GM15510 (cell line): Measurements from ENCODE around the gene EEF2K.

Experiments
- POLR2A ChIP-seq: IDR thresholded peaks from 3 replicates; pipeline ENCODE4 v1.6.1; 2011; ENCODE audit warnings: borderline replicate concordance; ENCODE audit not compliant: insufficient read length; ENCODE audit errors: extremely low read depth

EEF2K gene

DNA sequence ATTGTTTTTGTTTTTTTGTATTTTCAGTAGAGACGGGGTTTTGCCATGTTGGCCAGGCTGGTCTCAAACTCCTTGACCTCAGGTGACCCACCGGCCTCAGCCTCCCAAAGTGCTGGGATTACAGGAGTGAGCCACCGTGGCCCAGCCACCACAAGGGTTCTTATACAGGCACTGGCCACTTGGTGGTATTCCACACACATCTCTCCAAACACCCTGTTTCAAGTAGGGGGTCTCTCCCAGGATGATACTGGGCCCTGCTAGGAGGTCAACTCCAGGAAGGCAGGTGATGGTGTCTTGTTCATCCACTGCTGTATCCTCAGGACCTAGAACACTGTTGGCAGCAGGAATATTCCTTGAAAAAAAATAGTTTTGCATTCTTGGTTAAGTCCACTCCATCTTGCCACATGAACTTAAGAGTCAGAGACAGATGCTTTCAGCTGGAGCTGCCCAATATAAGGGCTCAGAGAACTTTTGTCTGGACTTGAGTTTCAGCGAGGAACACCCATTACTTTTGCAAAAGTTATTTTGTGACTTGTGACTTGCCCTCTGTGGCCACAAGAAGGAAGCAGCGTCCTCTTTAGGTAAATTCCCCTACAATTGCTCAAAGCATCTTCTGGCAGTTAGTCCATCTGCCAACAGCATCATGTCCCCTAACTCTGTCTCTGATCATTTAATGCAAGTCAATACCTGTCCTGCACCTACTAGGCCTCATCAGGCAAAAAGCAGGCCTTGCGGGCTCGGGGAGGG is 7.4 kb upstream of the EEF2K start:
- no peak for TF ChIP-seq POLR2A

DNA sequence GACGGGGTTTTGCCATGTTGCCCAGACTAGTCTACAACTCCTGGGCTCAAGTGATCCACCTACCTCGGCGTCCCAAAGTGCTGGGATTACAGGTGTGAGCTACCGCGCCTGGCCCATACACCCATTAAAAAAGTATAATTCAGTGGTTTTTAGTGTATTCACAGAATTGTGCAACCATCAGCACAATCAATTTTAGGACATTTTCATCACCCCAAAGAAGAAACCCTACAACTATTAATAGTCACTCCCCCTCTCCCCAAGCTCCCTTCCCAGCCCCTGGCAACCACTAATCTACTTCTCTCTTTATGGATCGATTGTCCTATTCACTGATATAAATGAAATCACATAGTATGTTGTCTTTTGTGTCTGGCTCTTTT is 3.8 kb upstream of the EEF2K start:
- no peak for TF ChIP-seq POLR2A

DNA sequence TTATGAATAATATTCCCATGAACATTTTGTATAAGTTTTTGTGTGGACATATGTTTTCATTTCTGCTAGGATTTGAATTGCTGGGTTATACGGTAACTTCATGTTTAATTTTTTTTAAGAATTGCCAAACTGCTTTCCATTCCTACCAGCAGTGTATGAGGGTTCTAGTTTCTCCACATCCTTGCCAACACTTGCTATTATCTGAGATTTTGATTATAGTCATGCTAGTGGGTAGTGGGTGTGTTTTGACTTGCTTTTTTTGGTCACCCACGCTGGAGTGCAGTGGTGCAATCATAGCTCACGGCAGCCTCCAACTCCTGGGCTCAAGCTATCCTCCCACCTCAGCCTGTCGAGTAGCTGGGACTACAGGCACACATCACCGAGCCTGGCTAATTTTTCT is 3.0 kb upstream of the EEF2K start:
- TF ChIP-seq POLR2A = no peak

DNA sequence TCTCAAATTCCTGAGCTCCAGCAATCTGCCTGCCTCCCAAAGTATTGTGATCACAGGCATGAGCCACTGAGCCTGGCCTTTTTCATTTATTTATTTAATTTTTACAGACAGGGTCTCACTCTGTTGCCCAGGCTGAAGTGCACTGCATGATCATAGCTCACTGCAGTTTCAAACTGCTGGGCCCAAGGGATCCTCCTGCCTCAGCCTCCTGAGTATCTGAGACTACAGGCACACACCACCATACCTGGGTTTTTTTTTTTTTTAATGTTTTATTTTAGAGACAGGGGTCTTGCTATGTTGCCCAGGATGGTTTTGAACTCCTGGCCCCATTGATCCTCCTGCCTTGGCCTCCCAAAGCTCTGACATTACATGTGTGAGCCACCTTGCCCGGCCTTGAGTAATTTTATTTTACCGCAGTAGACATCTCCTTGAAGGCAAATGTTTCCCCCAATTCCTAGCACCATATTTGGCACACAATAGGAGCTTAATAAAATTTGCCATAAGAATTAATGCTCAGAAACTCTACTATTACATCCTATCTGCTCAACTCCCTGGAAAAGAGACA is 1.9 kb upstream of the EEF2K start:
- TF ChIP-seq POLR2A = no peak

DNA sequence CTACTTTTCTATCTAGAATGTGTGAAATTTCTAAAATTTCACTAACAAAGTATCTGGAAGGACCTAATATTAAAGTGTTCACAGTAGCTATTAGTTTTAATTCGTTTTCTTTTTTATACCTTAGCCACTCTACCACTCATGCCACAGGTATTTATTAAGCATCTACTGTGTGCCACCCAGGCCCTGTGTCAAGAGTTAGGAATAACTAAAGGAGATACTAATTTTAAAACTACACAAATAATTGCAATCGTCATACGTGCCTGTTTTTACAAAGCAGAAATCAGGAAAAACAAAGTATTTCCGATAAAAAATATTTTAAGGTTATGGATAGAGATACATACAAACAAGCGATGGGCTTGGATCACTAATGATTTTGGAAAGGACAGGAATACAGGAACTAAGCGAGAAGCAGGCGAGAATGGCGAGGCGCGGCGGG is 483 bp upstream of the EEF2K start:
- TF ChIP-seq POLR2A = no peak

DNA sequence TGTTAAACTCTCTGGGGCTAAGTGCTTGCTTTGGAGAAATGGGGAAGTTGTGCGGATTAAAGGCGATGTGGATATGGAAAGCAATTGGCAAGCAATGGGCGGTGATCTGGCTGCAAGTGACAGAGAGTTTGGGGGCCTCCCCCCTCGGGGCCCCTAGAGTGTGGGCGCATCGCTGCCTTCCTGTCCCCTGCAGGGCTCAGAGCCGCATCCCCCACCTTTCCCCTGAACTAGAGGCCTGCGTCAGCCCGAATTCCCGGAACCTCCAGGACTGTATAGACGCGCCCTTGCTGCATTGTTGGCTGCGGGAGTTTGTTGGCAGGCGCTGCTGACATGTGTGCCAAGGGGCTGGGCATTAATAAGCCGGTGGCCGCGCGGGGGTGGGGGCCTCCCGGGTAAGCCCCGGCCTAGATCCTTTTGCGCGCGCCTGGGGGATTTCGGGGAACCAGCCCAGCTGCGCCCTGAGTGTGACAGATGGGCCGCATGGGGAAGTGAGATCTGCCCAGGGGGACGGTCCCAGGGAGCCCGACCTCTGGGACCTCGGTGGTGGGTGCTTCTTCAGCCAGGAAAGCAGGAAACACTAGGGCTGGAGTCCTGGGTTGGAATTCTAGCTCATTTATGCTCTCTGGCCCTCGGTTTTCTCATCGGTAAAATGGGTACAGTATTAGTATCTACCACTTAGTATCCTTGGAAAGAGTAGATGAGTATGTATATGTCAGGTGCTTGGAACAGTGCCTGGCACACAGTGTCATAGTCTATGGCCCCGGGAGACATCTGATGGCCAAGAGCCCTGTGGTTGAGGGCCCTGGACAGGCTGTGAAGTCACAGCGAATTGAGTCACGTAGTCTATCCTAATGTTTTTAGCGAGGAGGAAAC is 1.0 kb downstream of the EEF2K start:
- TF ChIP-seq POLR2A = no peak

DNA sequence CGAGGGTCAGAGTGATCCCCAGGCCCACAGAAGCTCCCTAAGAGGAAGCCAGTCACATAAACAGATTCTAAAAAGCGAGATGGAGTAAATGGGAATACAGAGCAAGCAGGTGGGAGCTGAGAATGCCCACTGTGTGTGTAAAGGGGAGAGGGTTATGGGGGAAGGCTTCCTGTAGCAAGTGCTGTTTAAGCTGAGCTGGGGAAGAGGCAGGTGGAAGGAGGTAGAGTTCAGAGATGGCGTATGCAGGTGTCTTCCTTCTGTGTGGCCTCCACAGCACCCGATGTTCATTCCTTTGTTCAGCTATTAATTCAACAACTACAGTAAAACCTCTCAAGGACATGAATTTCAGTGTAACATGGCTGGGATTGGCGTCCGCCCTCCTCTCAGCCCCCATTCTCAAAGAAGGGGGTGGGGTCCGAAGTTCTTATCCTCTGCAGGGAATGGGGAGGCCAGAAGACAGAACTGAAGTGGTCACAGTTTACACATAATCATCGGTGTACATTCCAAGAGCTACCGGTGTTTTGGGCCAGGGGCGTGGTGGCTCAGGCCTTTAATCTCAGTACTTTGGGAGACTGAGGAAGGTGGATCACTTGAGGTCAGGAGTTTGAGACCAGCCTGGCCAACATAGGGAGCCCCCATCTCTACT is 1.8 kb downstream of the EEF2K start:
- TF ChIP-seq POLR2A = no peak

DNA sequence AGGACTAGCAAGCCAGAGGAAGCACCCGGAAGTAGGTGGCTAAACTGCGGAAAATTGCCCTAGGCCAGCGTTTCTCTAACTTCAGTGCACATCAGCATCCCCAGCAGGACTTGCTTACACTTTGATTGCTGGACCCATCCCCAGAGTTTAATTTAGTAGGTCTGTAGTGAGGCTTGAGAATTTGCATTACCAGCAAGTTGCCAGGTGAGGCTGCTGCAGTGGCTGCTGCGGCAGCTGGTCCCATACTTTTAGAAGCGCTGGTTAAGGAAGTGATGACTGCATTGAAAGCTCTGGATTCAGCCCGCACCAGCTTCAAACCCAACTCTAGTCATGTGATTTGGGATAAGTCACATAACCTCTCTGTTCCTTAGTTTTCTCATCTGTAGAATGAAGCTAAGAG is 4.2 kb downstream of the EEF2K start:
- TF ChIP-seq POLR2A = no peak

DNA sequence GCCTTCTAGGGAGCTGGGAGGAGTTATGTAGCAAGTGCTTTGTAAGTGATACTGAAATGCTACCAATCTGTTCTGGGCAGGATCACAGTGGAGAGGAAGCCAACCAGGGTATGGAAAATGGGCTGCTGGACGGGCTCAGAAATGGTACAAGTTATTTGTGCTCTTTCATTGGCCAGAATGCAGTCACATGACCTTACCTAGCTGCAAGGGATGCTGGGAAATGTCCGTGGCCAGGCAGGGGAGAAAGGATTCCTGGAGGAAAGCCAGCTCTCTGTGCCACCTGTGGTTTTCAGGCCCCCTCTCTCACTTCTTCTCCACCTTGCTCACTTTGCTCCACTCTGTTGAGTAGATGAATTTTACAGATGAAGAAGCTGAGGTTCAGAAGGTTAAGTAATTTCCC is 4.8 kb downstream of the EEF2K start:
- TF ChIP-seq POLR2A = no peak

DNA sequence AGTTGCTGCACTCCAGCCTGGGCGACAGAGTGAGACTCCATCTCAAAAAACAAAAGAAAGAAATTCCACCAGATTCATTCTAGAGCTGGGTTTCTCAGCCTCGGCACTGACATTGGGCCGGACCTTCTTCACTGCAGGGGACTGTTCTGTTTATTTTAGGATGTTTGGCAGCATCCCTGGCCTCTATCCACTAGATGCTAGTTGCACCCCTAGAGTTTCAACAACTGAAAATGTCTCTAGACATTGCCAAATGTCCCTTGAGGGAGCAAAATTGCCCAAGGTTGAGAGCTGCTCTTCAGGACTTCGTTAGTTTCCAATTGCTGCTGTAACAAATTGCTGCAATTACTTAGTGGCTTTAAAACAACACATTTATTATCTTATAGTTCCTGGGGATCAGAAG is 7.2 kb downstream of the EEF2K start:
- no peak for TF ChIP-seq POLR2A

DNA sequence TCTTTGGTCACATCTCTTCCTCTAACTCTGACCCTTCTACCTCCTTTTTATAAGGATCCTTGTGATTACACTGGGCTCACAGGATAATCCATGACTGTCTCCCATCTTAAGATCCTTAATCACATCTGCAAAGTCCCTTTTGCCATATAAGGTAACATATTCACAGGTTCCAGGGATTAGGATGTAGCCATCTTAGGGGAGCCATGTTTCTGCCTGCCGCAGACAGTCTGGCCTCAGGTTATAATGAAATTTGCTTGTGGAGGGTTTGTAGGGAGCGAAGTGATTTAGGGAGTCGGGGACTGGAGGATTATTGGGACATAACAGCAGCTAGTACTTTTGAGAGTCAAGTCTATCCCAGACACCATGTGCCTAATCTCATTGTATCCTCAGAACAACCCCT is 7.7 kb downstream of the EEF2K start:
- TF ChIP-seq POLR2A = no peak

DNA sequence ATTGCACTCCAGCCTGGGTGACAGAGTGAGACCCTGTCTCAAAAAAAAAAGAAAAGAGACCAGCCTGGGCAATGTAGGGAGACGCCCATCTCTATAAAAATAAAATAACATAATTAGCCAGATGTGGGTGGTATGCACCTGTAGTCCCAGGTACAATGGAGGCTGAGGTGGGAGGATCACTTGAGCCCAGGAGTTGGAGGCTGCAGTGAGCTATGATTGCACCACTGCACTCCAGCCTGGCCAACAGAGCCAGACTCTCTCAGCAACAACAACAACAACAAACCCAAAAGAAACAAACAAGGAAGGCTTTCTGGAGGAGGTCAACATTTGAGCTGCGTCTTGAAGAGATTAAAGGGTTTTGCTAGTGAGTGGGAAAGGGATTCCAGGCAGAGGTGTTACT is 8.3 kb downstream of the EEF2K start:
- no peak for TF ChIP-seq POLR2A

DNA sequence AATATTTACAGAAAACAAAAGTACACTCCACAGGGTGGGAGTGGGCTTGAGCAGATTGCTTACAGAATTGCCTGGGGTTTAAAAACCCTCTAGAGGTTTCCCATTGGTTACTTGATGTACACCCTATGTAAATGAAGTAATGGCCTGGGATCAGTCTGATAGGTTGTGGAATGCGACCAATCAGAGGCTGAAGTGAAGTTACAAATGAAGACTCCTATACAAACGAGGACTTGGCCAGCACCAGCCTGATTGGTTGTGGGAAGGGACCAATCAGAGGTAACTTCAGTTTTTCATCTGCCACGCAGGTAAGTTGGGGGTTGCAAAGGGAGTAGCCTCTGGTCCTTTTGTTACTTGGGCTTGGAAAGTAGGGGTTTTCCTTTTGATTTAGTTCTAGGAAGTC is 8.8 kb downstream of the EEF2K start:
- TF ChIP-seq POLR2A = no peak

DNA sequence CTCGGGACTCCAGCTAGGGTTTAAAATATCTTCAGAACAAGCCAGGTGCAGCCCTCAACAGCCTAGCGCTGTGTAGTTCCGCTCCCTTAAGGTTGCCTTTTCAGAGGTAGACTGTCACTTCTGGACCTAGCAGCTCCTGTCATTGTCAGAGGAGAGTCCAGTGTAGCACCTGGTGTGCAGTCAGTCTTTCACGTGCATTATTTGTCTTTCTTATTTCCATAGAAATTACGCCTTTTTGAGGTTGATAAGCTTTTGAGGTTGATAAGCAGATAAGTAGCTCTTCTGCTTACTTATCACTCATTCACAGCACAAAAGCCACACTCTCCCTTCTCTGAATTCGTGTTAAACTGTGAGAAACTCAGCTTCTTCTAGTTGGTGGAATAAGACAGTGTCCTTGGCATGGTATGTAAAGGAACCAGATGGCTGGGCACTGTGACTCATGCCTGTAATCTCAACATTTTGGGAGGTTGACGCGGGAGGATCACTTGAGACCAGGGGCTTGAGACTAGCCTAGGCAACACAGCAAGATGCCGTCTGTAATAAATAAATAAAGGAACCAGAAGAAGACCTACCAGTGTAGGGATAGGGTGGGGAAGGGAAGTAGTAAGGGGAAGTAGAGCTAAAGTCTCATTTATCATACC is 10.2 kb downstream of the EEF2K start:
- TF ChIP-seq POLR2A = no peak
